Hematopoietic multipotent progenitor cell (in vitro differentiated cells): ENCODE measurements around the gene LEP. TPM values are rescaled to one million over a fixed set of nuclear protein-coding genes. Genes with fewer than 3 reads are reported as not detected.

Experiments
- small RNA-seq: library from RNA; depleted of rRNA; stranded (forward); fragments of <200 nt; gene quantifications from one replicate; pipeline ENCODE3, GENCODE V24; 2012
- total RNA-seq: library from RNA; depleted of rRNA; stranded (reverse); fragments of >200 nt; gene quantifications from one replicate; pipeline ENCODE4 v1.2.3, GENCODE V29; 2012

LEP gene
- total RNA-seq, 1 donor: under 0.01 TPM

Small RNAs within 50 kb of the gene (small RNA-seq; reads per million reads assigned to genes)
- gene MIR129-1: not detected

Other genes with a start within 250 kb of the LEP start
- 0.54 TPM for gene LRRC4, start 209.8 kb upstream of the LEP start, total RNA-seq
- 6.5 TPM for gene RBM28, start 102.6 kb downstream of the LEP start, total RNA-seq
- 0.27 TPM for gene PRRT4, start 120.4 kb downstream of the LEP start, total RNA-seq
- 57.9 TPM for gene IMPDH1, start 168.7 kb downstream of the LEP start, total RNA-seq
- gene HILPDA, start 214.6 kb downstream of the LEP start, total RNA-seq: 7.5 TPM
- 13.5 TPM for gene METTL2B, start 235.5 kb downstream of the LEP start, total RNA-seq